GM18867 (cell line): ENCODE measurements around the gene SEPTIN6.
A peak's percentile ranks its signal among the peaks of the same experiment; 100 is the strongest.
"Not testable (repeated sequence)": the region's sequence is repeated elsewhere in the genome, so short reads cannot be mapped to it uniquely, and the experiment has no call there.

Experiments
- ATAC-seq: cut with Tn5 transposase; IDR thresholded peaks from one replicate; pipeline ENCODE4 v1.9.1; 2021; ENCODE audit warnings: mild to moderate bottlenecking, moderate library complexity; ENCODE audit not compliant: unreplicated experiment

Gene SEPTIN6

GRCh38 chrX:119692191-119693039 is 553 bp downstream of the SEPTIN6 start:
- ATAC-seq: peak; percentile 50

- ATAC-seq: no peak
These were observed 1.8 kb downstream of the SEPTIN6 start for GRCh38 chrX:119690921-119691716.

- no peak for ATAC-seq
These were observed 4.1 kb downstream of the SEPTIN6 start for GRCh38 chrX:119688911-119689321.

GRCh38 chrX:119687661-119688413 is 5.1 kb downstream of the SEPTIN6 start:
- no peak for ATAC-seq

- peak; percentile 47 for ATAC-seq
These were observed 6.8 kb downstream of the SEPTIN6 start for GRCh38 chrX:119686087-119686691.

GRCh38 chrX:119685225-119686066 is 7.5 kb downstream of the SEPTIN6 start:
- peak; percentile 54 for ATAC-seq

- no peak for ATAC-seq
These were observed 8.1 kb downstream of the SEPTIN6 start for GRCh38 chrX:119684916-119685224.

- ATAC-seq: not testable (repeated sequence)
These were observed 8.7 kb downstream of the SEPTIN6 start for GRCh38 chrX:119684312-119684711.

GRCh38 chrX:119682019-119682989 is 10.7 kb downstream of the SEPTIN6 start:
- ATAC-seq: peak; percentile 31

GRCh38 chrX:119677654-119677981 is 15.3 kb downstream of the SEPTIN6 start:
- no peak for ATAC-seq

- no peak for ATAC-seq
These were observed 15.9 kb downstream of the SEPTIN6 start for GRCh38 chrX:119676949-119677653.

- ATAC-seq: no peak
These were observed 19.6 kb downstream of the SEPTIN6 start for GRCh38 chrX:119673336-119673735.

- no peak for ATAC-seq
These were observed 20.5 kb downstream of the SEPTIN6 start for GRCh38 chrX:119672426-119672825.

- no peak for ATAC-seq
These were observed 23.4 kb downstream of the SEPTIN6 start for GRCh38 chrX:119669424-119670037.

GRCh38 chrX:119667111-119667878 is 25.7 kb downstream of the SEPTIN6 start:
- no peak for ATAC-seq

GRCh38 chrX:119664877-119665276 is 28.1 kb downstream of the SEPTIN6 start:
- ATAC-seq: not testable (repeated sequence)

- no peak for ATAC-seq
These were observed 31.5 kb downstream of the SEPTIN6 start for GRCh38 chrX:119661486-119661885.
